ENCODE data around the gene CHRD.
"Not testable (repeated sequence)": the region's sequence is repeated elsewhere in the genome, so short reads cannot be mapped to it uniquely, and the experiment has no call there.

CHRD gene

GRCh38 chr3:184428561-184429175 lies 48.8 kb downstream of the CHRD start:
- no peak for DNase-seq

GRCh38 chr3:184429786-184430185 lies 49.9 kb downstream of the CHRD start:
- no peak for DNase-seq

GRCh38 chr3:184430940-184431339 lies 51.1 kb downstream of the CHRD start:
- no peak for DNase-seq

GRCh38 chr3:184433178-184433577 lies 53.3 kb downstream of the CHRD start:
- not testable (repeated sequence) for DNase-seq

- DNase-seq = no peak
Measured at GRCh38 chr3:184439096-184439495, 59.2 kb downstream of the CHRD start.

Measured in kidney glomerular epithelial cell (primary cell).